ELR (cell line): Measurements from ENCODE around the gene PSMD1.
"Not testable (repeated sequence)": the region's sequence is repeated elsewhere in the genome, so short reads cannot be mapped to it uniquely, and the experiment has no call there.

ENCODE experiments used
- DNase-seq: peaks from one replicate; pipeline ENCODE4 v3.0.0-alpha.2; 2015; ENCODE audit warnings: low read depth

Gene PSMD1

GRCh38 chr2:231117148-231117547, 60.5 kb downstream of the PSMD1 start:
- no peak for DNase-seq

DNA sequence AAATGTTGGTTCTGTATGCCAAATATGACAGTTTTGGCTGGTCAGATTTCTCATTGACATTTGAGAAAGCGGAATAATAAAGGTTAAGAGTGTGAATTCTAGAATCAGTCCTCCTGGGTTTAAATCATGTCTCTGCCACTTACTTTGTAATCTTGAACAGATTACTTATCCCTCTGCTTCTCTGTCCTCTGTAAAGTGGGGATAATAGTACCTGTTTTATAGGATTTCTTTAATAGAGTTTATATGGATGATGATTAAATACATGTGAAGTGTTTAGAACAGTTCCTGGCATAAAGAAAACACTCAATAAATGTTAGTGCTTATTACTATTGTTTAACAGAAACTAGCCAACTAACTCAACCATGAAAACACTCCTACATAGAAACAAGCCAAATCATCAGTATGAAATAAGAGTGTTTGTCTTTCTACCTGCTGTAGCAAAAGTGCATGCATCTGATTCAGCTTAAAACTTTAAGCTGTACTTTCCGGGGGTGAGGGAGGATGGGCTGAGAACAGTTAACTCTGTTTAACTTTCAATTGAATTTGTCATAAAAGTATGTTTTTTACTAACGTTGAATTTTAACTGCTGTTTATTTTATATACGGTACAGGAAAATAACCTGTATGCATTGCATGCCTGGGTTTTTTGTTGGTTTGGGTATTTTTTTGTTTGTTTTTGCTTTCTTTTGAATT, 61.4 kb downstream of the PSMD1 start:
- no peak for DNase-seq

GRCh38 chr2:231118614-231118942, 61.9 kb downstream of the PSMD1 start:
- no peak for DNase-seq

DNA sequence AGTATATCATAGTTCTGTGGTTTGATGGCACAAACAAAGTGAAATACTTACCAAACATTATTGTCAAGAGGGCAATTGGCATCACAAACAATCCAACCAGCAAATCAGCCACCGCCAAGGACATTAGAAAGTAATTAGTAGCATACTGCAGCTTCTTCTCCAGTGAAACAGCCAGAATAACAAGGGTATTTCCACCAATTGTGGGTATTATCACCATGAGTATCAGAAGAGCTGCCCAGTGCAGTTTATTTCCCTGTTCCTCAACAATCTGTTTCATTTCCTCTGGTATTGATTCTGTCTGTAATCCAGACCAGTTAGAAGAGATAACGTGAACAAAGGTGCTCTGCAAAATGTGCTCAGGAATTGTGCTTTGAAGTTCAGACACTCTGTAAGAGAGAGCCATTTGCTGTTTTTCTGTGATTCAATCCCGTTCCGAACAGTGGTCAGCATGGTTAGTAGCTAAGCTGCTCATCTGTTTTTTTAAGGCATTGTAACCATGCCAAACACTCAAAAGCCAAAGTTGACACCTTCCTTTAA, 66.8 kb downstream of the PSMD1 start:
- no peak for DNase-seq

- no peak for DNase-seq
Measured at GRCh38 chr2:231124838-231125568, 68.3 kb downstream of the PSMD1 start, which contains the start of gene HTR2B. HTR2B (minus strand) TSS chr2:231125042; CDS start chr2:231123764, 1,278 bp downstream.

GRCh38 chr2:231126123-231126522, 69.5 kb downstream of the PSMD1 start:
- DNase-seq, result no peak

DNA sequence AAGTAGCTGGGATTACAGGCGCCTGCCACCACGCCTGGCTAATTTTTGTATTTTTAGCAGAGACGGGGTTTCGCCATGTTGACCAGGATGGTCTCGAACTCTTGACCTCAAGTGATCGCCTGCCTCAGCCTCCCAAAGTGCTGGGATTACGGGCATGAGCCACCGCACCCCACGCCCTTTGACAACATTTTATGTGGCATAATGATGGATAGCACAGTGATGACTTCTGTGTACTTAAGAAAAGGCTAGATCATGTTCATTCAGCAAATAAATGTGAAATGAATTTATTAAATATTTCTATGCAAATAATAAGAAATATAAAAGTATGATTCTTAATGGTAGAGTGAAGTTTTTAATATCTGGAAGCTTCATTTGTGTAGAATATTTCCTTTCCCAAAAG, 70.8 kb downstream of the PSMD1 start:
- no peak for DNase-seq

DNA sequence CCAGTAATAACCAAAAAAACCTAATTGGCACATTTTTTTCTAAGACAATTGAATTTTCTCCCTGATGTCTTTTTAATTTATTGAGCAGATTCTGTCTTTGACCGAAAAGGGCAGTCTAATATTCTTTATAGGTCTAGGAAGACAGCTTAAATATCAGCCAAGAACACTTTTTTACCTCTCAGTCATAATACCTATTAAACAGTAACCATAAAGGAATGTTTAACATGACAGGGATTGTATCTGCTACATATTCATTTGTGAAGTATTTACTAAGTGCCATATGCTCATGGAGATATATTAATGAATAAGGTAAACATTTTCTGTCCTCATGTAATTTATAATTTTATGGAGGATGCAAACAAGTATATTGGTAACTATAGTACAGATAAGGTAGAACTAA, 71.3 kb downstream of the PSMD1 start:
- DNase-seq, result no peak

DNA sequence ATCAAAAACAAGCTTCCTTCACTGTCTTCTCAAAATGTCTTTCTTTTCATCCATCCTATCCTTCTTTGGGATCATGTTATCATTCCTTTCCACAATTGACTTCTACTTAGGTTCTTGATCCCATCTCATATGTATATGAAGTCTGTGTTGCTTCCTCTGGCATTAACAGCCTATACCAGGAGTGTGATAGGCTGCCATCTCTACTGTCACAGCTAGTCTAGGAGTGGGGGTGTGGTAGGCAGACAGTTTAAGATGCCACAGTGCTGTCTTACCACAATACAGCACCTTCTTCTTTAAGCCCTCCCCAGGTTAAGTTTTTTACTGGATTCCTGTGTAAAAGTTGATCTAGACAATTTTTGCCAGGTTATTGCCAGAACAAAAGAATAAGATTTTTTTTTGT, 71.9 kb downstream of the PSMD1 start:
- no peak for DNase-seq

- no peak for DNase-seq
Measured at GRCh38 chr2:231129216-231129615, 72.5 kb downstream of the PSMD1 start.

DNA sequence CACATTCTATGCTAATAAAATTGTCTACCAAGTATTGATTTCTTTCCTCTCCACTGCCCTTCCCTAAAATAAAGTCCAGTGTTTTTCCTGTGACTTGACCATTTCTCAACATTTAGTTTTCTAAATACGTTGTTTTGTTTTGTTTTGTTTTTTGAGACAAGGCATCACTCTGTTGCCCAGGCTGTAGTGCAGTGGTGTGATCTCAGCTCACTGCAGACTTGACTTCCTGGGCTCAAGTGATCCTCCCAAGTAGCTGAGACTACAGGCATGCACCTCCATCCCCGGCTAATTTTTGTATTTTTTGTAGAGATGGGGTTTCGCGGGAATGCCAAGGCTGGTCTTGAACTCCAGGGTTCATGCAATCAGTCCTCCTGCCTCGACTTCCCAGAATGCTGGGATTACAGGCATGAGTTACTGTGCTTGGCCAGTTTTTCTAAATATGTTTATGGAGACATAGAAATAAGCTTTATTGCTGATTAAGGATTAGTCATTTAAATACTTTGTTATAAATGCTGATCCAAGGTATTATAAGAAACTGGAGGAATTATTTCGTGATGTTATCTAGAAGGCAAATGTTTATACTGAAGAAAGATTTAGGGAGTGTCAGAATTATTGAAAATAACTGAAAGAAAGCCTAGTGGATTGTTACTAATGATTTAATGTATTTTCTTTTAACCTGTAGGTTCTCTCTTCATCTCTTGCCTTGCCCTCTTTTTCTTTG, 73.8 kb downstream of the PSMD1 start:
- peak; percentile 52 for DNase-seq

- DNase-seq, result peak; percentile 66
Measured at GRCh38 chr2:231132129-231132528, 75.5 kb downstream of the PSMD1 start.

GRCh38 chr2:231133365-231134099, 76.9 kb downstream of the PSMD1 start:
- DNase-seq, result peak; percentile 16

DNA sequence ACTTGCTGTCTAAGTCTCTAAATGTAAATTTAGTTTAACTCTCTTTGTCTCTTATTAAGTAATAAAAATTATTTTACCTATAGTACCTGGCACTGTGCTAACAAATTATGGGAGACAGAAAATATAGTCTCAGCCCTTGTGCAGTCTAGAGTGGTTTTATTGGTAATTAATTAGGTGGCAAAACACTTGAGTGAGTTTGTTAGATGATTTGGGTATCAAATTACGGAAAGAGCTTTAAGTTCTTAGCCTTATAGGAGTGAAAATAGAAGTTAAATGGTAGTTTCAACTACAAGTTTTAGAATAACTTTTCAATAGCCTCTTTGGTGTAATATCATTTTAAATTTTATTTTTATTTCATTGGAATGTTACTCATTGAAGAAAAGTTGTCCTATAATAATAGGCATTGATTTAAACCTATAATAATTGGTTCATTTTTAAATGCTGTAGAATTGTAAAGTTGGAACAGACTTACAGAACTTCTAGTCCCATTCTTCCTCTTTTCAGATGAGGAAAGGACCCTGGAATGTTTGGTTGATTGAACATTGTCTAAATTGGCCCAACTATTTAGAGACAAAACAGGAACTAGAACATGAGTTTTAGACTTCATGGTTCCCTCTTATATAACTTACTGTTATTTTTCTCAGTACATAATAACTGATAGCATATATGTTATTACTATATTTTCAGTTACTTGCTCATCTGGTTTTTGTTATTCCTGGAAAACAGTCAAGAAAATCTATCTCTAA, 78.4 kb downstream of the PSMD1 start:
- DNase-seq, result no peak

DNA sequence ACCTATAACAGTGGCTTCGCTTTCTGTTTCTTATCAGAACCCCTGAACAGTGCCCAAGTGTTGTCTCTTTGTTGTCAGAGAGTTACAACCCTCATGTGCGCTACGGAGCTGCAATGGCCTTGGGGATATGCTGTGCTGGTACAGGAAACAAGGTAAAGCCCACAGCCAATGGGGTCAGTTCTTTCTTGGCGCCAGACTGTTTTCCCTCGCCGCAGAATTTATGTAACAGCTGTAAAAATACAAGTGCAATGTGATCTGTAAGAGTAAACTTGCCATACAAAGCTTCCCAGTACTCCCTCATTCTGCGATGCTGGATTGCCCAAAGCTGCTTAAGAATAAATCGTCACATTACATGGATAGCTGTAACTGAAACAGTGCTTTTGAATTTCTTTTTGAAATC, 82.0 kb downstream of the PSMD1 start:
- no peak for DNase-seq

- no peak for DNase-seq
Measured at GRCh38 chr2:231139796-231140195, 83.1 kb downstream of the PSMD1 start.

GRCh38 chr2:231140808-231141207, 84.1 kb downstream of the PSMD1 start:
- DNase-seq, result not testable (repeated sequence)

GRCh38 chr2:231144896-231145295, 88.2 kb downstream of the PSMD1 start:
- DNase-seq, result no peak

GRCh38 chr2:231146665-231147064, 90.0 kb downstream of the PSMD1 start:
- DNase-seq, result no peak

- DNase-seq, result no peak
Measured at GRCh38 chr2:231152800-231153557, 96.3 kb downstream of the PSMD1 start.

- no peak for DNase-seq
Measured at GRCh38 chr2:231159306-231159705, 102.6 kb downstream of the PSMD1 start.
